ENCODE data around the gene HINT3.

Gene HINT3

DNA sequence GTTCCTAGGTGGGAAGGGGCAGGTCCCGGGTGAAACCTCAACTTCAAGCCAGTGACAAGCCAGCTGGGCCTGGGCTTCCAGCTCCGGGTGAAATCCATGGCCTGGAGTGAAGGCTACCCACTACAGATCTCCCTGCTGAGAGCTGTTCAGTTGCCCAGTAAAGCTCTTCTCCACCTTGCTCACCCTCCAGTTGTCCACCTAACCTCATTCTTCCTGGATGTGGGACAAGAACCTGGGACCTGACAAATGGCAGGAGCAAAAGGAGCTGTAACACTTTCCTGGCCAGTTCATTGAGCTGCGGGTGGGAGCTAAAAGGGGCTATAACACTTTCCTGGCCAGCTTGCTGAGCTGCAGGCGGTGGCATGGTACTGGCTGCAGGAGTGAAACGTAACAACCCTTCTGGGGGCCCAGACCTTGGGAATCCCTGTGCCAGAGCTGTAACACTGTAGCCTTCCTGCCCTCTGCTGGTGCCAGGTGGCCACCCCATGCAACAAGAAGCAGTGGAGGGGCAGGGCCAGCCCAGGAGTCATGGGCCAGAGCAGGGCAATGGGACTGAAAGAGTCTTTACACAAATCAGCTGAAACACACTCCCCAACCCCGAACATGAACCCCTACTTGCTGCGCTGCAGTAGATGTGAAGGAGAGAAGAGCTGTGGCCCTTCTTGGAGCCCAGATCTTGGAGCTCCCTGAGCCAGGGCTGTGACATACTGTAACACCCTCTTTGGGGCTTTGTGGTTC is 3.6 kb upstream of the HINT3 start:
- DNase-seq (ENCODE audit: low read depth) = no peak
- no peak overlapping the region for H3K4me3 ChIP-seq (ENCODE audit: low read depth, low read length)
- TF ChIP-seq, protein P1, sequence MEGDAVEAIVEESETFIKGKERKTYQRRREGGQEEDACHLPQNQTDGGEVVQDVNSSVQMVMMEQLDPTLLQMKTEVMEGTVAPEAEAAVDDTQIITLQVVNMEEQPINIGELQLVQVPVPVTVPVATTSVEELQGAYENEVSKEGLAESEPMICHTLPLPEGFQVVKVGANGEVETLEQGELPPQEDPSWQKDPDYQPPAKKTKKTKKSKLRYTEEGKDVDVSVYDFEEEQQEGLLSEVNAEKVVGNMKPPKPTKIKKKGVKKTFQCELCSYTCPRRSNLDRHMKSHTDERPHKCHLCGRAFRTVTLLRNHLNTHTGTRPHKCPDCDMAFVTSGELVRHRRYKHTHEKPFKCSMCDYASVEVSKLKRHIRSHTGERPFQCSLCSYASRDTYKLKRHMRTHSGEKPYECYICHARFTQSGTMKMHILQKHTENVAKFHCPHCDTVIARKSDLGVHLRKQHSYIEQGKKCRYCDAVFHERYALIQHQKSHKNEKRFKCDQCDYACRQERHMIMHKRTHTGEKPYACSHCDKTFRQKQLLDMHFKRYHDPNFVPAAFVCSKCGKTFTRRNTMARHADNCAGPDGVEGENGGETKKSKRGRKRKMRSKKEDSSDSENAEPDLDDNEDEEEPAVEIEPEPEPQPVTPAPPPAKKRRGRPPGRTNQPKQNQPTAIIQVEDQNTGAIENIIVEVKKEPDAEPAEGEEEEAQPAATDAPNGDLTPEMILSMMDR (IDR thresholded peaks at IDR 0.05; ENCODE audit: low read depth, low read length, missing control alignments) = peak; percentile 50

DNA sequence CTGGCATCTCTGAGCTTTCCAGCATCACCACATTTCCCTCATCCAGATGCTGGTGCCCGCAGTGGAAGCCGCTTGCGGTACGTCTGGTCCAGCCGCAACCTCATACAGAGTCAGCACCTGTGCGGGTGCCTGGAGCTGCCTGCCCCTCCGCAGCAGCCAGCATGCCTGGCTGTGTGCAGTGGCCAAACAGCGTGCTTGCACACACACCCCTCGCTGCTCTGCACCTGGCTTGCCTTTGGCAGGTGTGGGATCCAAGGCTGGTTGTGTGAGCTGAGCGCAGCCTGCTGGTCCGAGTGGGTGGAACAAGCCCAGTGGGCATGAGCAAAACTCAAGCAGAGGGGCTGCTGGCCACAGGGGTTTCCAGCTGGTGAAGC is 3.1 kb upstream of the HINT3 start:
- DNase-seq (ENCODE audit: low read depth) = no peak
- no peak overlapping the region for H3K4me3 ChIP-seq (ENCODE audit: low read depth, low read length)

DNA sequence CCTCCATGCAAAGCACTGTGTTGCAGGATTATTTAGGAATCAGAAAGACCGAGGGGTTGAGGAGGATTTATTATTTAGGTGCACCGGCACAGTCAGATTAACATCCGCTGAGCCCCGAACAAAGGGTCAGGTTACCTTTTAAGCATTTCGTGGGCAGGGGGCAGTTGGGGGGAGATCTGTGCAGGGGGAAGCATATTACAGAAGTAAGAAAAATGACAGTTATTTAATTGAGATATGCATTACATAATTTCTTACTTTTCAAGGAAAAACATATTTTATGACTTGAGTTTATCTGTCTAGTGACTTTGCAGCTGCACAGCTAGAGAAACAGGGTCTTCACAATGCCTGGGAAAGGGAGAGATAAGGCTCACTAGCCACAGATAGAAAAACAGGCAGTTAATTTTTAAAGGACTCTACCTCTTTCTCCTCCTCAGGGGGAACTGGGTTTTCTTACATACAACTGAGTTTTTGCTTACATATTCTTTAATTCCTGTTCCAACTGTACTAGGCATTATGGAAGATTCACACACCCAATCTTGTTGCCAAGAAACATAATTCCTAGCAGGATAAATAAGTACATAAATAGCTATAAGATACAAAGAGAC is 1.7 kb upstream of the HINT3 start:
- H3K4me3 ChIP-seq (ENCODE audit: low read depth, low read length) = no peak overlapping the region
- TF ChIP-seq, protein P1 (IDR thresholded peaks at IDR 0.05; ENCODE audit: low read depth, low read length, missing control alignments) = no peak
- no peak for DNase-seq (ENCODE audit: low read depth)

More for the DNA sequence above, 3.1 kb upstream of the HINT3 start:
- TF ChIP-seq, protein P1 (IDR thresholded peaks at IDR 0.05; ENCODE audit: low read depth, low read length, missing control alignments) = peak; percentile 25

DNA sequence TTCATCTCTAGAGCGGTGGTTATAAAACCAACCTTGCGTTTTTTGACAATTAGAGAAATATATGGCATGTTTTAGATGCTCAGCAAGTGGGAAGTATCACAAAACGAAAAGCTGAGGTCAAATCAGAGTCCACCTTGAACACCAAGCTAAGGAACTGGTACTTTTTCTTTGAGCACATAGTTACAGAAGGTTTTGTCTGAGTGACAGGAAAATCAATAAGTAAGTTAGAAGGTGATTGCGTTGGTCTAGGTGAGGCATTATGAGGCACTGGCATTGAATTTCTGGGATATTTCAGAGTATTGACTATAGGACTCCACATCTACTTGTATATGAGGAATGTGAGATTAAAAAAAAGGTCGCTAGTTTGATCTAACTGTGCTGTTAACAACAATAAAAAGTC is 597 bp upstream of the HINT3 start:
- no peak for DNase-seq (ENCODE audit: low read depth)
- TF ChIP-seq, protein P1 (IDR thresholded peaks at IDR 0.05; ENCODE audit: low read depth, low read length, missing control alignments) = no peak
- peak overlapping the region; percentile 76; the same call in 1 of the 2 replicates for H3K4me3 ChIP-seq (ENCODE audit: low read depth, low read length)

DNA sequence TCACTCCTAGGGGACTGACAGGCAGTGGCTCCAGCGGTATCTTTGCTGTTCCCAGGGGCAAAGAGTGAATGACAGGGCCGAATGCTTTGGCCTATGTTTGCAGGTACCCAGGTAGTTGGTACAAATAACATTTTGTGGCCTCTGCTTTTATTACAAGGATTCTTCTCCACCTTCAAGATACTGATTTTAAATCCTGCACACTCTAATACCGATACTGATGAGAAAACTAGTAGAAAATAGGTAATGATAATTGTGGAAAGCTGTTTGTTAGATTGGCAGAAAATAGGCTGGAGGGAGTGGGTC is 772 bp downstream of the HINT3 start:
- TF ChIP-seq, protein P1 (IDR thresholded peaks at IDR 0.05; ENCODE audit: low read depth, low read length, missing control alignments) = no peak
- no peak for DNase-seq (ENCODE audit: low read depth)
- peak overlapping the region; percentile 76 for H3K4me3 ChIP-seq (ENCODE audit: low read depth, low read length)

DNA sequence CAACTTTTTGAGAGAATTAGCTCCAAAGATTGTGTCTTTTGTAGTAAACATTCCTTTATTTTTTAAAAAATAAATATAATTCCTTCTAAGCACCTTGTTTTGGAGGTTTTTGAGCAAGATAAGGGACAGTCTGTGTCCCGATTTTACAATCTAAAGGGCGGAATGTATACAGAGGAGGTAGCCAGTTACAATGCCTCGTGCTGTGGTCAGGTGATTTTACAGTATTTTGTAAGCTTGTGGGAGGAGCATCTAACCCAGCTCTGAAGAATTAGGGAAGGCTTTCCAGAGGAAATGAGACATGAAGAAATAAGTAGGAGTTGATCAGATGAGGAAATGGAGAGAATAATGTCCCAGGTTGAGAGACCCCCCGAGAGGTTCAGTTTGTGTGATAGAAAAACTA is 1.3 kb downstream of the HINT3 start:
- no peak for DNase-seq (ENCODE audit: low read depth)
- TF ChIP-seq, protein P1 (IDR thresholded peaks at IDR 0.05; ENCODE audit: low read depth, low read length, missing control alignments) = no peak
- H3K4me3 ChIP-seq (ENCODE audit: low read depth, low read length) = peak overlapping the region; percentile 76; the same call in 1 of the 2 replicates

DNA sequence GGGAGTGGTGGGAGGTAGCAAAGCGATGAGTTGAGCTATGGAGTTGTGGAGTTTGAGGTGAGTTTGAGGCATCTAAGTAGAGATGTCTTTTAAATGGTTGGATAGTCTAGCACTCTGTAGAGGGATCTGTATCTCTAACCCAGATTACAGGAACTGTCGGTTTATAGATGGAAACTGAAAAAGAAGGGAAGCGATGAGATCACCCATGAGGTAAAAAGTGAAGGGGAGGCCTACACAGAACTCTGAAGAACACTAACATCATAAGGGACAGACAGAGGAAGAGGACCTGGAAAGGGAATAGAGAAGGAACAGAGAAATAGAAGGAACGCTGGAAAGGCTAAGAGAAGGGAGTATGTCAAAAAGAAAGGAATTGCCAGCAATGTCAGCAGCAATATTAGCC is 2.5 kb downstream of the HINT3 start:
- no peak for DNase-seq (ENCODE audit: low read depth)
- TF ChIP-seq, protein P1 (IDR thresholded peaks at IDR 0.05; ENCODE audit: low read depth, low read length, missing control alignments) = no peak
- H3K4me3 ChIP-seq (ENCODE audit: low read depth, low read length) = no peak overlapping the region

Data from GM12864 (cell line).